HG02840 (cell line): ENCODE results near the gene SNRNP25.
"Not testable (repeated sequence)": the region's sequence is repeated elsewhere in the genome, so short reads cannot be mapped to it uniquely, and the experiment has no call there.

Experiments
- ATAC-seq: cut with Tn5 transposase; IDR thresholded peaks from one replicate; pipeline ENCODE4 v1.9.1; 2021; ENCODE audit warnings: mild to moderate bottlenecking, moderate library complexity, moderate number of reproducible peaks; ENCODE audit not compliant: unreplicated experiment, low FRiP score

The SNRNP25 gene

GRCh38 chr16:53346-54236, at the start of gene SNRNP25, which contains the start of gene POLR3K:
Gene SNRNP25, plus strand, starts transcription at chr16:53828. Its CDS starts 189 bp downstream, at chr16:54017.
Gene POLR3K, minus strand, starts transcription at chr16:53608. Its CDS starts 22 bp downstream, at chr16:53586.
- ATAC-seq, result peak; percentile 89

- ATAC-seq, result no peak
Observed at GRCh38 chr16:9903-10665, 43.5 kb upstream of the SNRNP25 start.

GRCh38 chr16:10772-11171, 42.9 kb upstream of the SNRNP25 start:
- not testable (repeated sequence) for ATAC-seq

GRCh38 chr16:17062-17765, 36.4 kb upstream of the SNRNP25 start:
- not testable (repeated sequence) for ATAC-seq

- ATAC-seq, result not testable (repeated sequence)
Observed at GRCh38 chr16:20886-21285, 32.7 kb upstream of the SNRNP25 start.

- not testable (repeated sequence) for ATAC-seq
Observed at GRCh38 chr16:24151-24550, 29.5 kb upstream of the SNRNP25 start.

- ATAC-seq, result not testable (repeated sequence)
Observed at GRCh38 chr16:25926-26348, 27.7 kb upstream of the SNRNP25 start.

- ATAC-seq, result not testable (repeated sequence)
Observed at GRCh38 chr16:30627-31026, 23.0 kb upstream of the SNRNP25 start.

GRCh38 chr16:33154-33876, 20.3 kb upstream of the SNRNP25 start:
- not testable (repeated sequence) for ATAC-seq

GRCh38 chr16:33877-34647, 19.6 kb upstream of the SNRNP25 start:
- ATAC-seq, result no peak

GRCh38 chr16:34648-34987, 19.0 kb upstream of the SNRNP25 start:
- no peak for ATAC-seq

- ATAC-seq, result no peak
Observed at GRCh38 chr16:35011-35677, 18.5 kb upstream of the SNRNP25 start.

- no peak for ATAC-seq
Observed at GRCh38 chr16:35678-36305, 17.8 kb upstream of the SNRNP25 start.

GRCh38 chr16:36336-36984, 17.2 kb upstream of the SNRNP25 start:
- ATAC-seq, result no peak

- ATAC-seq, result no peak
Observed at GRCh38 chr16:37511-37910, 16.1 kb upstream of the SNRNP25 start.

GRCh38 chr16:38206-38605, 15.4 kb upstream of the SNRNP25 start:
- not testable (repeated sequence) for ATAC-seq

- peak; percentile 71 for ATAC-seq
Observed at GRCh38 chr16:38941-39892, 14.4 kb upstream of the SNRNP25 start.
